Testis (tissue), 3 donors: ENCODE data around the gene HOXA13. TPM values are rescaled to one million over a fixed set of nuclear protein-coding genes. Genes with fewer than 3 reads are reported as not detected.

Experiments used
- DNase-seq: peaks from one replicate; pipeline ENCODE4 v3.0.0-alpha.2; 2019
- H3K27ac ChIP-seq, 2 donors: fragments of 200-600 bp; sonication (generic); one replicate each; pipeline ENCODE4 v1.5.1; 2019
- H3K27me3 ChIP-seq: fragments of 200-600 bp; sonication (generic); one replicate; pipeline ENCODE4 v1.5.1; 2019
- H3K36me3 ChIP-seq: fragments of 200-600 bp; sonication (generic); one replicate; pipeline ENCODE4 v1.5.1; 2017; ENCODE audit warnings: low read depth; ENCODE audit errors: missing control alignments
- H3K4me1 ChIP-seq: fragments of 200-600 bp; sonication (generic); one replicate; pipeline ENCODE4 v1.5.1; 2019
- H3K4me3 ChIP-seq, 2 donors: fragments of 200-600 bp; sonication (generic); one replicate each; pipeline ENCODE4 v1.5.1; 2017 to 2019
- H3K9me3 ChIP-seq: fragments of 200-600 bp; sonication (generic); one replicate; pipeline ENCODE4 v1.5.1; 2017
- CTCF ChIP-seq, 3 experiments: fragments of 450-650 bp in 2 of 3; fragments of 200-600 bp in 1 of 3; sonication (generic) in 1 of 3; IDR thresholded peaks; one replicate each; pipeline ENCODE4 v1.5.1; 2016 to 2019; ENCODE audit warnings: antibody characterized with exemption in 3 of 3, mild to moderate bottlenecking in 2 of 3, moderate library complexity in 1 of 3
- POLR2A ChIP-seq: fragments of 450-650 bp; IDR thresholded peaks from one replicate; pipeline ENCODE4 v1.6.1; 2017; ENCODE audit warnings: antibody characterized with exemption, mild to moderate bottlenecking, moderate library complexity
- WGBS, 2 donors: methylation state at CpG; one replicate each; pipeline ENCODE4 v1.1.5; 2018; 5-methylcytosine and 5-hydroxymethylcytosine counted together
- intact Hi-C: fragments of 100-400 bp; cut with DNase I; formaldehyde crosslinking; loops from one replicate; pipeline ENCODE4 v1.15.1; 2023; ENCODE audit warnings: low total_unique reads
- polyA plus RNA-seq: library from polyadenylated mRNA; stranded (reverse); fragments of 350-450 nt; fragmentation: Illumina TruSeq; extraction: RNeasy Lipid Tissue Mini Kit (QIAGEN cat#74804); gene quantifications from one replicate; pipeline ENCODE4 v1.2.3, GENCODE V29; 2014; ENCODE audit warnings: low read depth, low replicate concordance; ENCODE audit not compliant: insufficient read depth
- total RNA-seq, 2 donors: library from RNA; depleted of rRNA; stranded (reverse); fragments of >200 nt; gene quantifications; one replicate each; pipeline ENCODE4 v1.2.3, GENCODE V29; 2016

HOXA13 gene
- total and polyA plus RNA-seq, 3 donors from 2014 or later: 0.30 TPM; not detected in 2

GRCh38 chr7:27173956-27174873 lies 25.7 kb downstream of the HOXA13 start, which contains the start of gene HOXA10:
HOXA10 (minus strand) TSS chr7:27174320; CDS start chr7:27174306, 14 bp downstream.
- 8 to 15% methylated on average over 6 to 73 of the region's 82 CpGs for WGBS, 2 donors
- no peak for DNase-seq
- Histone ChIP-seq H3K36me3 (no peaks in the 10 kb centered on the region), H3K9me3 (no peaks in the 10 kb centered on the region), H3K4me1 (peaks cover 12% of the 10 kb centered on the region), H3K27me3 (no peaks in the 10 kb centered on the region), H3K27ac (no peak within 1 kb of the TSS), H3K4me3 (peak within 1 kb of the TSS; percentile 39 to 53)
- TF ChIP-seq CTCF (IDR thresholded peaks at IDR 0.05) (no peak), POLR2A (no peak)
- intact Hi-C loops: no loop called here

- WGBS, 2 donors: 0 to 1% methylated on average over 18 to 24 of the region's 59 CpGs
- intact Hi-C loops: no loop called here
- DNase-seq: no peak
- H3K9me3 ChIP-seq: no peaks in the 10 kb centered on the region
- H3K36me3 ChIP-seq: no peaks in the 10 kb centered on the region
- H3K4me1 ChIP-seq: peaks cover 12% of the 10 kb centered on the region
- H3K4me3 ChIP-seq: peak overlapping the region; percentile 39 to 53
- H3K27ac ChIP-seq: no peak overlapping the region
- TF ChIP-seq CTCF (IDR thresholded peaks at IDR 0.05): no peak
- no peak for TF ChIP-seq POLR2A
- no peaks in the 10 kb centered on the region for H3K27me3 ChIP-seq
Observed at GRCh38 chr7:27173511-27173955, 26.4 kb downstream of the HOXA13 start.

- Histone ChIP-seq H3K27ac (no peak overlapping the region), H3K9me3 (no peaks in the 10 kb centered on the region), H3K4me3 (peak overlapping the region; percentile 39 to 53), H3K36me3 (no peaks in the 10 kb centered on the region), H3K27me3 (no peaks in the 10 kb centered on the region), H3K4me1 (peaks cover 12% of the 10 kb centered on the region)
- TF ChIP-seq CTCF (IDR thresholded peaks at IDR 0.05) (no peak), POLR2A (no peak)
- whole genome bisulfite sequencing, 2 donors: 0 to 5% methylated on average over 8 to 52 of the region's 58 CpGs
- no peak for DNase-seq
- intact Hi-C loops: no loop called here
Observed at GRCh38 chr7:27172823-27173510, 26.9 kb downstream of the HOXA13 start.

- Histone ChIP-seq H3K27me3 (no peaks in the 10 kb centered on the region), H3K36me3 (no peaks in the 10 kb centered on the region), H3K27ac (no peak overlapping the region), H3K4me3 (no peak overlapping the region), H3K4me1 (peaks cover 12% of the 10 kb centered on the region), H3K9me3 (no peaks in the 10 kb centered on the region)
- TF ChIP-seq POLR2A (no peak), CTCF (IDR thresholded peaks at IDR 0.05) (no peak)
- intact Hi-C loops: no loop called here
- DNase-seq: no peak
- WGBS, 2 donors: 18 to 19% methylated on average over 9 to 10 of the region's 10 CpGs
Observed at GRCh38 chr7:27172315-27172774, 27.5 kb downstream of the HOXA13 start.
